ENCODE results near the gene GAS2L1.

DNA sequence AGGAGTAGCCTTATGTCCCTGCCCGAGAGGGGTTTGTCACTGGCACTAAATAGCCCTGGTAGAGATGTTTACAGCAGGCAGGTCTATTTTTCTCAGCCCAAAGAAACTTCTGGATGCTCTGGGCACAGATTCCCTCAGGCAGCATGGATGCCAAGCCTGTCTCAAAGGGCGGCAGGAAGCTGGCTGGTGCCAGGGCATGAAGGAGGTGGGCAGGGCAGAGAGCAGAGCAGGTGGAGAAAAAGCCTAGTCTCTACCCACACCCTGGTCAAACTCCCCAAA lies 4.1 kb upstream of the GAS2L1 start:
- no peak for TF ChIP-seq EZH2 (IDR thresholded peaks at IDR 0.05; ENCODE audit: borderline replicate concordance, low read depth, low read length, severe bottlenecking)
- TF ChIP-seq, protein P1, sequence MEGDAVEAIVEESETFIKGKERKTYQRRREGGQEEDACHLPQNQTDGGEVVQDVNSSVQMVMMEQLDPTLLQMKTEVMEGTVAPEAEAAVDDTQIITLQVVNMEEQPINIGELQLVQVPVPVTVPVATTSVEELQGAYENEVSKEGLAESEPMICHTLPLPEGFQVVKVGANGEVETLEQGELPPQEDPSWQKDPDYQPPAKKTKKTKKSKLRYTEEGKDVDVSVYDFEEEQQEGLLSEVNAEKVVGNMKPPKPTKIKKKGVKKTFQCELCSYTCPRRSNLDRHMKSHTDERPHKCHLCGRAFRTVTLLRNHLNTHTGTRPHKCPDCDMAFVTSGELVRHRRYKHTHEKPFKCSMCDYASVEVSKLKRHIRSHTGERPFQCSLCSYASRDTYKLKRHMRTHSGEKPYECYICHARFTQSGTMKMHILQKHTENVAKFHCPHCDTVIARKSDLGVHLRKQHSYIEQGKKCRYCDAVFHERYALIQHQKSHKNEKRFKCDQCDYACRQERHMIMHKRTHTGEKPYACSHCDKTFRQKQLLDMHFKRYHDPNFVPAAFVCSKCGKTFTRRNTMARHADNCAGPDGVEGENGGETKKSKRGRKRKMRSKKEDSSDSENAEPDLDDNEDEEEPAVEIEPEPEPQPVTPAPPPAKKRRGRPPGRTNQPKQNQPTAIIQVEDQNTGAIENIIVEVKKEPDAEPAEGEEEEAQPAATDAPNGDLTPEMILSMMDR (IDR thresholded peaks at IDR 0.05; ENCODE audit: borderline replicate concordance, extremely low read depth, low read length, poor library complexity, severe bottlenecking), result no peak

All from DND-41 (cell line).